ENCODE measurements around the gene ECI1.

DNA sequence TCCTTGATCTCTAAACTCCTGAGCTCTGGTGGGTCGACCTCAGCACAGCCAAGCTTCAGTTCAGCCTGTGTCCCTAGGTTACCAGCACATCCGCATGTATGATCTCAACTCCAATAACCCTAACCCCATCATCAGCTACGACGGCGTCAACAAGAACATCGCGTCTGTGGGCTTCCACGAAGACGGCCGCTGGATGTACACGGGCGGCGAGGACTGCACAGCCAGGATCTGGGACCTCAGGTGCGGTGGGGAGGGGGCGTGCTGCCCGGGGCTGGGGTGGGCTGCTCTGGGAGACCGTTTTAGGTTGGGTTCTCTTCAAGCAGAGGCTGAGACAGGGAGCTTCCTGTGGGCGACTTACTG lies 45.0 kb downstream of the ECI1 start:
- TF ChIP-seq EZH2phosphoT487 (IDR thresholded peaks at IDR 0.05; ENCODE audit: low read depth, severe bottlenecking, unreplicated experiment): no peak
- no peak for TF ChIP-seq EZH2 (IDR thresholded peaks at IDR 0.05; ENCODE audit: borderline replicate concordance)
- TF ChIP-seq, protein P1, sequence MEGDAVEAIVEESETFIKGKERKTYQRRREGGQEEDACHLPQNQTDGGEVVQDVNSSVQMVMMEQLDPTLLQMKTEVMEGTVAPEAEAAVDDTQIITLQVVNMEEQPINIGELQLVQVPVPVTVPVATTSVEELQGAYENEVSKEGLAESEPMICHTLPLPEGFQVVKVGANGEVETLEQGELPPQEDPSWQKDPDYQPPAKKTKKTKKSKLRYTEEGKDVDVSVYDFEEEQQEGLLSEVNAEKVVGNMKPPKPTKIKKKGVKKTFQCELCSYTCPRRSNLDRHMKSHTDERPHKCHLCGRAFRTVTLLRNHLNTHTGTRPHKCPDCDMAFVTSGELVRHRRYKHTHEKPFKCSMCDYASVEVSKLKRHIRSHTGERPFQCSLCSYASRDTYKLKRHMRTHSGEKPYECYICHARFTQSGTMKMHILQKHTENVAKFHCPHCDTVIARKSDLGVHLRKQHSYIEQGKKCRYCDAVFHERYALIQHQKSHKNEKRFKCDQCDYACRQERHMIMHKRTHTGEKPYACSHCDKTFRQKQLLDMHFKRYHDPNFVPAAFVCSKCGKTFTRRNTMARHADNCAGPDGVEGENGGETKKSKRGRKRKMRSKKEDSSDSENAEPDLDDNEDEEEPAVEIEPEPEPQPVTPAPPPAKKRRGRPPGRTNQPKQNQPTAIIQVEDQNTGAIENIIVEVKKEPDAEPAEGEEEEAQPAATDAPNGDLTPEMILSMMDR (IDR thresholded peaks at IDR 0.05; ENCODE audit: poor library complexity): no peak

All from hepatocyte (in vitro differentiated cells).